ENCODE data around the gene TMEM51. TPM values are rescaled to one million over a fixed set of nuclear protein-coding genes. Genes with fewer than 3 reads are reported as not detected.

TMEM51 gene
- total and polyA plus RNA-seq, 2 of the 4 experiments (the other 2 are of a cell fraction), result 2.7 to 10.2 TPM

GRCh38 chr1:15181564-15181963 is 28.0 kb downstream of the TMEM51 start:
- Histone ChIP-seq H4K8ac (ENCODE audit: low read depth in 2 of 2, low read length in 2 of 2) (no peak overlapping the region), H3K56ac (ENCODE audit: extremely low read depth, insufficient read depth, low read length) (no peak overlapping the region; the same call in 1 of the 2 replicates), H3K9me1 (ENCODE audit: insufficient read depth, low read length) (peaks cover 52% of the 10 kb centered on the region), H3K18ac (ENCODE audit: low read depth, low read length) (no peak overlapping the region), H3K9me3 (ENCODE audit: control insufficient read depth, insufficient read depth, low read length) (no peaks in the 10 kb centered on the region), H3K27me3 (ENCODE audit: control insufficient read depth, insufficient read depth, low read length) (no peaks in the 10 kb centered on the region), H2AFZ (replicated peaks; ENCODE audit: low read length, poor library complexity) (no peak overlapping the region), H4K5ac (ENCODE audit: low read depth, low read length) (no peak overlapping the region), H3K36me3 (ENCODE audit: control insufficient read depth, insufficient read depth, low read length) (no peaks in the 10 kb centered on the region), H3K23ac (ENCODE audit: low read depth, low read length) (no peak overlapping the region), H3K4me3 (ENCODE audit: insufficient read depth, low read depth, low read length) (no peak overlapping the region), H3K9ac (ENCODE audit: low read depth, low read length) (no peak overlapping the region), H2AK9ac (replicated peaks; ENCODE audit: low read depth, low read length, poor library complexity) (no peak overlapping the region), H3K27ac (ENCODE audit: insufficient read depth, low read length) (no peak overlapping the region), H3K4ac (ENCODE audit: low read depth, low read length) (0 out of 2 replicates have a peak overlapping the region, but pooled peaks have one; percentile 38), H3K4me2 (ENCODE audit: low read depth, low read length) (no peak overlapping the region), H2AK5ac (ENCODE audit: low read depth, low read length) (no peak overlapping the region), H2BK20ac (ENCODE audit: low read depth, low read length) (no peak overlapping the region), H4K20me1 (ENCODE audit: insufficient read depth, low read length) (peaks cover 13% of the 10 kb centered on the region), H2BK5ac (ENCODE audit: low read depth, low read length, poor library complexity, severe bottlenecking) (no peak overlapping the region), H2BK15ac (ENCODE audit: low read depth, low read length) (no peak overlapping the region), H3K79me1 (ENCODE audit: low read depth in 1 of 2, low read length in 2 of 2) (peaks cover 58 to 85% of the 10 kb centered on the region in 2 experiments), H3K4me1 (ENCODE audit: control insufficient read depth, insufficient read depth, low read length) (peaks cover 36% of the 10 kb centered on the region), H3K14ac (replicated peaks; ENCODE audit: low read depth, low read length) (no peak overlapping the region), H2BK120ac (ENCODE audit: low read depth, low read length) (no peak overlapping the region), H4K91ac (ENCODE audit: insufficient read depth, low read depth, low read length) (no peak overlapping the region)
- ChIA-PET POLR2A (ENCODE audit: unreplicated experiment) (no interaction called here), CTCF (interaction anchor here (0.9 kb wide), 1 partner anchor 13 kb away, joined by 3 read pairs; no protein-coding TSS in a partner anchor)
- dilution Hi-C loops (cut with HindIII; ENCODE audit: low sequenced_read_pairs, unreplicated experiment), result no loop called here
- no peak for TF ChIP-seq BHLHE40 (IDR thresholded peaks at IDR 0.05; ENCODE audit: low read depth, low read length)
- TF ChIP-seq RFX5 (IDR thresholded peaks at IDR 0.05; ENCODE audit: low read depth, low read length), result no peak
- TF ChIP-seq RAD21 (IDR thresholded peaks at IDR 0.05; ENCODE audit: low read length), result no peak
- TF ChIP-seq ELK1 (IDR thresholded peaks at IDR 0.05; ENCODE audit: borderline replicate concordance, low read depth, low read length), result no peak
- no peak for TF ChIP-seq MAZ (IDR thresholded peaks at IDR 0.05; ENCODE audit: borderline replicate concordance, low read depth, low read length)
- no peak for TF ChIP-seq CTCF (conservative IDR thresholded peaks at IDR 0.05; ENCODE audit: low read depth, low read length)
- DNase-seq (no peak), ATAC-seq (ENCODE audit: low read depth) (no peak)
- BruUV-seq (replicated peaks), result no TSS peak
- WGBS, 2 experiments (ENCODE audit: extremely low coverage in 2 of 2, insufficient read length in 1 of 2), result 80% methylated on average over 1 of the region's 10 CpGs; no CpG with 5 or more reads in 1 of the 2 experiments
- in situ Hi-C loops (cut with MboI; ENCODE audit: low sequenced_read_pairs), result no loop called here
- intact Hi-C loops (cut with micrococcal nuclease), result no loop called here

Data from IMR-90 (cell line).